Activated T-cell treated with anti-CD3 and anti-CD28 coated beads for 48 hours (primary cell): Measurements from ENCODE around the gene COL6A1.
"Not testable (repeated sequence)": the region's sequence is repeated elsewhere in the genome, so short reads cannot be mapped to it uniquely, and the experiment has no call there.

ENCODE experiments used
- DNase-seq: peaks from one replicate; pipeline ENCODE4 v3.0.0-alpha.2; 2020; ENCODE audit warnings: low read depth

COL6A1 gene

DNA sequence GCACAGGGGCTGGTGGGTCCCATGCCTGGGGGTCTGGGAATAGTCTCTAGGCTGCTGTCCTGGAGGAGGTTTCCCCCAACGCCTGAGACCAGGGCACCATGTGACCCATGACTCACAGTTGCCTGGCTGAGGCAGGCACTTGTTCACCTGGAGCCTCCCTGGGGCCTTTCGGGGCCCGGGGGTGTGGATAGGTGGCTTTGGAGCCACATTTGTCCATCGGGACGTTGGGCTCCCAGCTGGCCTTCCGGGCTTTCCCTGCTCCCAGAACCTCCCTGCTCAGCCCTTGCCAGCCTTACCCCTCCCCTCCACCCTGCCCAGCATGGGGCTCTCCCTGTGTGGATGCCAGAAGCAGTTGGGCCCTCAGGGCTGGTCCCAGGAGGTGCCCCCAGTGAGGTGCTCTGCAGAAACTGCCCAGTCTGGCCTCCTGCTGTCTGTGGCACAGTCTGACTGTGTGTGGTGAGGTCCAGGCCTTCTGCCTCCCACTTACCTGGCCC lies 14.2 kb downstream of the COL6A1 start:
- no peak for DNase-seq

GRCh38 chr21:45996311-45997204 lies 15.0 kb downstream of the COL6A1 start:
- DNase-seq: no peak

DNA sequence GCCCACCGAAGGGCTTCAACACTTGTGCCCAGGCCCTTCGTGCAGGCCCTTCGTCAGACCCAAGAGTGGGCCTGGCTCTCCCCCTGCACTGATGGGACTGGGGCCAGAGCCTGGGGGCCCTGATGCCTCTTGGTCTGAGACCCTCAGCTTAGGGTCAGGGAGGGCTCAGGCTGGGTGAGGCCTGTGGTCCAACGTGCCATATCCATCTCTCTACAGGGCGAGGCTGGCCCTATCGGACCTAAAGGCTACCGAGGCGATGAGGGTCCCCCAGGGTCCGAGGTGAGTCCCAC lies 15.6 kb downstream of the COL6A1 start:
- DNase-seq: no peak

DNA sequence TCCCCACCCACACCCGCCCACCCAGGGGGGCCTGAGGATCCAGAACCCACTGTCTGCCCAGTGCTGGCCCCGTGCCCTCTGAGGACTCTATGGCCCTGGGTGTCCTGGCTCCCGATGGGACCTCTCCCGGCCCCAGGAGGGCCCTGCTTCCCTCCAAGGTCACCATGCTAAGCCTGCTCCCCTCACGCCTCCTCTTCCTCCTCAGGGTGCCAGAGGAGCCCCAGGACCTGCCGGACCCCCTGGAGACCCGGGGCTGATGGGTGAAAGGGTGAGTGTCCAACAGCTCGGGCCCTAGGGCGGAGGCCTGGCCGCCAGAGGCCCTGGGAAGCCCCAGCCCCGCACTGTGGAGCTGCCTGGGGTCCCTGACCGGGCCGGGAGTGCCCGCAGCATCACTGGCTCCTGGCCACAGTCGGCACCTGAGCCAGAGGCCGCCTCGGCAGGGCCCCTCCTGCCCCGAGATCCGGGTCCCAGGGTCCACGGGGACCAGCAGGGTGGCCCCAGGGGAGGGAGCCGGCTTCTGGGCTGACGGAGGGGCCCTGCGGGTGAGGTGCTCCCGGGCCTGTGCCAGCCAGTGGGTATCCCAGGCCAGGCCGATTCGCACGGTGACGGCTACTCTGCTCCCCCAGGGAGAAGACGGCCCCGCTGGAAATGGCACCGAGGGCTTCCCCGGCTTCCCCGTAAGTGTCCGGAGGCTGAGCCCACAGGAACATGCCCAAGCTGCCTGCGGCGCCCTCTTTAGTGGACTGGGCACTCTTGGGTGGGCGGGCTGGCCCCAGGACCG lies 16.1 kb downstream of the COL6A1 start:
- no peak for DNase-seq

DNA sequence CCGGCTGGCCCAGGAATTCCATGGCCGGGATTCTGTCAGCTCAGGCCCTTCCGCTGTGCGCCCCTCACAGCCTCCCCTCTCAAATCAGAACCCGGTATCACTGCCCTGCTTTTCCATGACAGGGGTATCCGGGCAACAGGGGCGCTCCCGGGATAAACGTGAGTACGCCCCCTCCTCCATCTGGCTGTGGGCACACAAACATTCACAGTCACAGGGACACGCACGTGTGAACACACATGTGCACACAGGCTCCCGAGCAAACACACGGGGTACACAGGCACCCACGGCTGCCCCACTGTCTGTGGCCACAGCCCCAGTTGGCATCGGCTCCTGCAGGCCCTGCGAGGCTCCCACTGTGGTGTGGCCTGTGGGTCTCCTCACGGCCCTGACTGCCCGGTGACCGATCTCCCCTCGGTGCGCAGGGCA lies 16.7 kb downstream of the COL6A1 start:
- no peak for DNase-seq

- no peak for DNase-seq
Measured at GRCh38 chr21:45998871-45999580, 17.5 kb downstream of the COL6A1 start.

DNA sequence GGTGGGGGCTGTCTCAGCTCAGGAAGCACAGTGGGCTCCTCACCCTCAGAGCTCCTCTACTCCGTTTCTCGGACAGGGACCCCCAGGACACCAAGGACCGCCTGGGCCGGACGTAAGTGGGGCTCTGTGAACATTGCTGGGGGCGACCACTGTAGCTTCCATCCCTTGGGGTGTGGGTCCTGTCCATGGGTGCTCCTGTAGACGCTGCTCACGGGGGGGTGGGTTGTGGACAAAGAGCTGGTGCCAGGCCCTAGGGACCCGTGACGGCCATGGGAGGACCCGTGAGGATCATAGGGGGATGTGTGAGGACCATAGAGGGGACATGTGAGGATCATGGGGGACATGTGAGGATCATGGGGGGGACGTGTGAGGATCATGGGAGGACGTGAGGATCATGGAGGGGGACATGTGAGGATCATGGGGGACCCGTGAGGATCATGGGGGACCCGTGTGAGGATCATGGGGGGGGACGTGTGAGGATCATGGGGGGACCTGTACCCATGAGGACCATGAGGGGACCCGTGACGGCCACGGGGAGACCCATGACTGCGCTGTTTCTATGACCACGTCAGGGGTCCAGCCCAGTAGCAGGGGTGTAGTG lies 18.1 kb downstream of the COL6A1 start:
- no peak for DNase-seq

DNA sequence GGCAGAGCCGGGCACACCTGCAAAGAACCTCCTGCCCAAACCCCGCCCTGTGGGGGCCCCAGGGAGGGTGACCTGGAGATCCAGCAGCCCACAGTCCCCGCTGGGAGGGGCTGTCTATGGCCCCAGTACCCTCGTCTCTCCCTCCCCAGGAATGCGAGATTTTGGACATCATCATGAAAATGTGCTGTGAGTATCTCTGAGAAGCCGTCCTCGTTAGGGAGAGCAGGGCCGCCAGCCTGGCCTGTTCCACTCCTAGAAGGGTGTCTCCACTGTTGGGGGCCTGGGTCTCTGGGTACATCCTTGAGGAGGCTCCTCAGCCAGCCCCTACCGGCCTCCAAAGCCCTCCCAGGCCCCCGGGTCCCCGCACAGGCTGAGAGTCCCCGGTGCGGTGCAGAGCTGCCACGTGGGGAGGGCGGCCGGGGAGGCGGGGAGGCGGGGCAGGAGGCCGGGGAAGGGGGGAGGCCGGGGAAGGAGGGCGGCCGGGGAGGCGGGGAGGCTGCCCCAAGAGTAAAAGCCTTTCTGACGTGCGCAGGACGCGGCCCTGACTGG lies 18.7 kb downstream of the COL6A1 start:
- DNase-seq: no peak

DNA sequence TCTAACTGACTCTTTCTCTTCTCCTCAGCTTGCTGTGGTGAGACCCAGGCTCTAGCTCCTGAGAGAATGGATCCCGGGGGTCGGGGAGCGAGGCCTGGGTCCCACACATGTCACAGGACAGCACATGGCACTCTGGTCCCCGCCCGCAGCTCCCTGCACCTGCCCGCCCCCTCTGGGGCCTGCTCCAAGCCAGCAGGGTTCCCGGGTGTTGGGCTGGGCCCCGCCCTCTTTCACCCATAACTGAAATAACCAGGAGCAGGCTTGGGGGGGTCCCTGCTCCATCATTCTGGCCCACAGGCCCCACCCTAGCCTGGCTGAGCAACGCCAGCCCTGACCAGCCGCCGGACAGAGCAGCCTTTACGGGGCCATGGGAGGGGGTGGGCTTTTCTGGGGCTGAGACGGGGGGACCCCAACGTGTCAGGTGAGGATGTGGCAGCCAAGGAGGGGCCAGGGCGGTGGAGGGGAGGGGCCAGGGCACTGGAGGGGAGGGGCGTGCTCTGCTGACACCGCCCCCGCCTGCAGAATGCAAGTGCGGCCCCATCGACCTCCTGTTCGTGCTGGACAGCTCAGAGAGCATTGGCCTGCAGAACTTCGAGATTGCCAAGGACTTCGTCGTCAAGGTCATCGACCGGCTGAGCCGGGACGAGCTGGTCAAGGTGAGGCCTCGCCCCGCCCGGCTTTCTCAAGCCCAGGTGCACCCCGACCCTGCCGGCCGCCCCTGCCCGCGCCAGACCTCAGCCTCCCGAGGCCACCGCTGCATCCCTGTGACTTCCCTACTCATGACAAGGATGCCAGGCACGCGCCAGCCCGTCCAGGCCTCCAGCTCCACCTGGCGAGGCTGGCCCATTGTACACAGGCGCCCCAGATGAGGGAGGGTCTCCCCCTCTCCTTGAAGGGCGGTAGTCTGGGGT lies 19.4 kb downstream of the COL6A1 start:
- no peak for DNase-seq

DNA sequence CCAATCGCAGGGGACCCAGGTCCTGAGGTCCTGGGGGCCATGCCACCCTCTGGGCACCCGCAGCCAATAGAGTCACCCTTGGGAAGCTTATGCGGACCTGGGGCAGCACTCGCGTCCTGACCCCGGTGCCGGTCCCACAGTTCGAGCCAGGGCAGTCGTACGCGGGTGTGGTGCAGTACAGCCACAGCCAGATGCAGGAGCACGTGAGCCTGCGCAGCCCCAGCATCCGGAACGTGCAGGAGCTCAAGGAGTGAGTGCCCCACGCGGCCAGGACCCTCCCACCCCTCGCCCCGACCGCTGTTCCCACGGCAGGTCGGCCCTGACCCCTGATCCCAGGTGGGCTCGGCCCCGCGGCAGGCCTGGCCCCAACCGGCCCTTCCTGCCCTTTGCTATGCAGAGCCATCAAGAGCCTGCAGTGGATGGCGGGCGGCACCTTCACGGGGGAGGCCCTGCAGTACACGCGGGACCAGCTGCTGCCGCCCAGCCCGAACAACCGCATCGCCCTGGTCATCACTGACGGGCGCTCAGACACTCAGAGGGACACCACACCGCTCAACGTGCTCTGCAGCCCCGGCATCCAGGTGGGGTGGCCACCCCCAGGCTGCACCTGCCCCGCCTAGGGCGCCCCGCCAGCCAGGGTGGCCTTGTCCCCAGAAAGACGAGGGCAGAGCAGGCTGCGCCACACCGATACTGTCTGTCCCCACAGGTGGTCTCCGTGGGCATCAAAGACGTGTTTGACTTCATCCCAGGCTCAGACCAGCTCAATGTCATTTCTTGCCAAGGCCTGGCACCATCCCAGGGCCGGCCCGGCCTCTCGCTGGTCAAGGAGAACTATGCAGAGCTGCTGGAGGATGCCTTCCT lies 20.5 kb downstream of the COL6A1 start:
- DNase-seq: no peak

- DNase-seq: no peak
Measured at GRCh38 chr21:46002841-46003574, 21.4 kb downstream of the COL6A1 start.

DNA sequence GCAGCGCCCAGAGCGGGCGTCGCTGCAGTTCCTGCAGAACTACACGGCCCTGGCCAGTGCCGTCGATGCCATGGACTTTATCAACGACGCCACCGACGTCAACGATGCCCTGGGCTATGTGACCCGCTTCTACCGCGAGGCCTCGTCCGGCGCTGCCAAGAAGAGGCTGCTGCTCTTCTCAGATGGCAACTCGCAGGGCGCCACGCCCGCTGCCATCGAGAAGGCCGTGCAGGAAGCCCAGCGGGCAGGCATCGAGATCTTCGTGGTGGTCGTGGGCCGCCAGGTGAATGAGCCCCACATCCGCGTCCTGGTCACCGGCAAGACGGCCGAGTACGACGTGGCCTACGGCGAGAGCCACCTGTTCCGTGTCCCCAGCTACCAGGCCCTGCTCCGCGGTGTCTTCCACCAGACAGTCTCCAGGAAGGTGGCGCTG lies 22.0 kb downstream of the COL6A1 start:
- DNase-seq: no peak

GRCh38 chr21:46004168-46004861 lies 22.7 kb downstream of the COL6A1 start:
- no peak for DNase-seq

DNA sequence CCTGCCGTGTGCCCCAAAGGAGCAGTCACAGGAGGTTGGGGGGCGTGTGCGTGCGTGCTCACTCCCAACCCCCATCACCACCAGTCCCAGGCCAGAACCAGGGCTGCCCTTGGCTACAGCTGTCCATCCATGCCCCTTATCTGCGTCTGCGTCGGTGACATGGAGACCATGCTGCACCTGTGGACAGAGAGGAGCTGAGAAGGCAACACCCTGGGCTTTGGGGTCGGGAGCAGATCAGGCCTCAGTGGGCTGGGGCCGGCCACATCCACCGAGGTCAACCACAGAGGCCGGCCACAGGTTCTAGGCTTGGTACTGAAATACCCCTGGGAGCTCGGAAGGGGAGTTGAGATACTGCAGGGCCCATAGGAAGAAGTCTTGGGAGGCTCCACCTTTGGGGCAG lies 23.5 kb downstream of the COL6A1 start:
- no peak for DNase-seq

DNA sequence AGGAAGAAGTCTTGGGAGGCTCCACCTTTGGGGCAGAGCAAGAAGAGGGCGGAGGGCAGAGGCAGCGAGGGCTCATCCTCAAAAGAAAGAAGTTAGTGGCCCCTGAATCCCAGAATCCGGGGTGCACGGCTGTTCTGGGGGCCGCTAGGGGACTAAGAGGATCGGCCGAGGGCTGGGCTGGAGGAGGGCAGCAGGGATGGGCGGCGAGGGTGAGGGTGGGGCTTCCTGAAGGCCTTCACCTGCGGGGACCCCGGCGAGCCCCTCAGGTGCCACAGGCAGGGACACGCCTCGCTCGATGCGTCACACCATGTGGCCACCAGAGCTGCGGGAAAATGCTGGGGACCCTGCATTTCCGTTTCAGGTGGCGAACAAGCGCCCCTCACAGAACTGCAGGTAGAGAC lies 23.9 kb downstream of the COL6A1 start:
- no peak for DNase-seq

DNA sequence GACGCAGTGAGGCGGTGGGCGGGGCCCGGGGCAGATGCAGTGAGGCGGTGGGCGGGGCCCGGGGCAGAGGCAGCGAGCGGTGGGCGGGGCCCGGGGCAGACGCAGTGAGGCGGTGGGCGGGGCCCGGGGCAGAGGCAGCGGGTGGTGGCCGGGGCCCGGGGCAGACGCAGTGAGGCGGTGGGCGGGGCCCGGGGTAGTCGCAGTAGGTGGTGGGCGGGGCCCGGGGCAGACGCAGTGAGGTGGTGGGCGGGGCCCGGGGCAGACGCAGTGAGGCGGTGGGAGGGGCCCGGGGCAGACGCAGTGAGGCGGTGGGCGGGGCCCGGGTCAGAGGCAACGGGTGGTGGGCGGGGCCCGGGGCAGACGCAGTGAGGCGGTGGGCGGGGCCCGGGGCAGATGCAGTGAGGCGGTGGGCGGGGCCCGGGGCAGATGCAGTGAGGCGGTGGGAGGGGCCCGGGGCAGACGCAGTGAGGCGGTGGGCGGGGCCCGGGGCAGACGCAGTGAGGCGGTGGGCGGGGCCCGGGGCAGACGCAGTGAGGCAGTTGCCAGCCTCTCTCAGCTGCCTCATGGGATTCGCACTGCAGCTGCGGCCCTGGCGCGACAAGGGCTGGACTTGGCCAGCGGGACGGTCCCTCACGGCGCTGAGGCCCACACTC lies 24.4 kb downstream of the COL6A1 start:
- not testable (repeated sequence) for DNase-seq

- no peak for DNase-seq
Measured at GRCh38 chr21:46006547-46007491, 25.2 kb downstream of the COL6A1 start.
